GM12874 (cell line): Measurements from ENCODE around the gene OR7G2.

Experiments used
- CTCF ChIP-seq: IDR thresholded peaks from 2 replicates; pipeline ENCODE4 v1.5.1; 2011; ENCODE audit warnings: low read depth, mild to moderate bottlenecking, control low read depth, low read length, moderate library complexity; ENCODE audit not compliant: insufficient read depth

Gene OR7G2

GRCh38 chr19:9073806-9074205 lies 33.5 kb downstream of the OR7G2 start:
- TF ChIP-seq CTCF, result no peak

DNA sequence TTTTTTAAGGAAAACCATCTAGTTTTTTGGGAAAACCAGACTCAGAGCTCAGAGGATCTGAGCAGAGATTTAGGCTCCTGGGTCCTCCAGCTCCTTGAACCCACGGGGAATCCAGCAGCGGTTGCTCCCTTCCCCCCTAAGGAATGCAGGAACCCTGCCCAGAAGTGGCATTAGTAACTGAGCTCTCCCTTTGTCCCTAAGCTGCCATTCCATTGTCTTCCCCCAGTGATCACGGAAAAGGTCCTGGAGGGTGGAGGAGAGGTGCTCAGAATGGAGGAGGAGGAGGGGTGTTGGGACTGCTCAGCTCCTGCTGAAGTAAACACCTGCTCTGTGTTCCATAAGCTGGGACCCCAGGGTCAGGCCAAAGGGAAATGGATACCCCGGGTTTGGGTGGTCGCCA lies 37.2 kb downstream of the OR7G2 start:
- TF ChIP-seq CTCF, result no peak

GRCh38 chr19:9065457-9066014 lies 41.7 kb downstream of the OR7G2 start:
- TF ChIP-seq CTCF, result no peak

- no peak for TF ChIP-seq CTCF
Observed at GRCh38 chr19:9061879-9062278, 45.4 kb downstream of the OR7G2 start.

DNA sequence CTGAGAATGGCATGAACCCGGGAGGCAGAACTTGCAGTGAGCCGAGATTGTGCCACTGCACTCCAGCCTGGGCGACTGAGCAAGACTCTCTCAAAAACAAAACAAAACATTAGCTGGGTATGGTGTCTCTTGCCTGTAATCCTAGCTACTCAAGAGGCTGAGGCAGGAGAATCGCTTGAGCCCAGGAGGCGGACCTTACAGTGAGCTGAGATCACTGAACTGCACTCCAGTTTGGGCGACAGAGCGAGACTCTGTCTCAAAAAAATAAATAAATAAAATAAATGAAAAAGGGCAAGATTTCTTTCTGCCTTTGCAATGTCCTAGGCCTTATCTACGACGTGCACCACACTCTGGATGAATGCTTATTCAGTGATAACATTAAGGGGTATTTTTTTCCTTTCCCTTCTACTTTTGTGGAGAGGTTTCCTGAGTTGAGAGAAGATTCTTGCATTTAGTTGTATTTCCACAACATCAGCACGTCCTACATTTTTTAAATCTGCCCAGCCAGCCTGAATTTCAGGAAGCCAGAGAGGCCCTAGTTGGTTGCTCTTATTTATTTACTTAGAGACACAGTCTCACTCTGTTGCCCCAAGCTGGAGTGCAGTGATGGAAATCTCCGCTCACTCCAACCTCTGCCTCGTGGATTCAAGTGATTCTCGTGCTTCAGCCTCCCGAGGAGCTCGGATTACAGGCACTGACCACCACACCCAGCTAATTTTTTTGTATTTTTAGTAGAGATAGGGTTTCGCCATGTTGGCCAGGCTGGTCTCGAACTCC lies 46.5 kb downstream of the OR7G2 start:
- TF ChIP-seq CTCF, result no peak

- no peak for TF ChIP-seq CTCF
Observed at GRCh38 chr19:9058905-9059667, 48.2 kb downstream of the OR7G2 start.

GRCh38 chr19:9057505-9058258 lies 49.6 kb downstream of the OR7G2 start:
- no peak for TF ChIP-seq CTCF
